GM12878 (cell line): ENCODE measurements around the gene MRTFB. TPM values are rescaled to one million over a fixed set of nuclear protein-coding genes. Genes with fewer than 3 reads are reported as not detected.

ENCODE experiments used
- ATAC-seq: fragments of 200-7000 bp; cut with Tn5 transposase; 3 replicates; pipeline ENCODE4 v1.9.1; 2020; ENCODE audit warnings: mild to moderate bottlenecking, moderate library complexity
- BruUV-seq: library from RNA; stranded (reverse); fragments of 400-500 nt; replicated peaks from 2 replicates; lab custom pipeline; 2021; lab: Mats Ljungman, UMichigan
- CTCF ChIA-PET: fragments of 300-600 bp; sonication (Branson Sonifier 250); formaldehyde crosslinking; extraction: SDS; loops from one replicate; lab custom pipeline; 2021; ENCODE audit warnings: inconsistent platforms; lab: Yijun Ruan, JAX
- POLR2A ChIA-PET: fragments of 350-600 bp; formaldehyde crosslinking; extraction: SDS; loops from one replicate; lab custom pipeline; 2021; ENCODE audit warnings: inconsistent platforms; lab: Charles Lee
- RAD21 ChIA-PET: fragments of 300-600 bp; sonication (Branson Sonifier 250); formaldehyde crosslinking; loops from one replicate; lab custom pipeline; 2023; ENCODE audit warnings: antibody characterized with exemption; ENCODE audit not compliant: unreplicated experiment; lab: Charles Lee
- SMC1A ChIA-PET: fragments of 300-600 bp; sonication (Branson Sonifier 250); formaldehyde crosslinking; loops from one replicate; lab custom pipeline; 2023; ENCODE audit not compliant: unreplicated experiment, uncharacterized antibody; lab: Charles Lee
- DNase-seq: peaks from one replicate; pipeline ENCODE4 v3.0.0-alpha.2; 2011; ENCODE audit warnings: low read depth, low spot score
- FAIRE-seq: peaks from 3 replicates; lab custom pipeline; 2011; peaks lifted over from hg19 to GRCh38; lab: Jason Lieb, UNC
- H2AFZ ChIP-seq: 2 replicates; pipeline ENCODE4 v1.6.0; 2011; ENCODE audit warnings: low read depth, low read length, control low read depth; ENCODE audit not compliant: control insufficient read depth
- H3K27ac ChIP-seq: 2 replicates; pipeline ENCODE4 v1.5.1; 2011; ENCODE audit warnings: control low read depth; ENCODE audit not compliant: control insufficient read depth, insufficient read depth
- H3K27me3 ChIP-seq, 2 experiments: replicated peaks in 1 of 2; 2 replicates each; pipeline versions ENCODE4 v1.6.0 to v1.6.1; 2011; ENCODE audit warnings: low read length in 1 of 2; ENCODE audit not compliant: control insufficient read depth in 2 of 2, insufficient read depth in 2 of 2
- H3K36me3 ChIP-seq, 2 experiments: 2 replicates each; pipeline ENCODE4 v1.5.1; 2011; ENCODE audit warnings: low read length in 1 of 2; ENCODE audit not compliant: control insufficient read depth in 2 of 2, insufficient read depth in 2 of 2
- H3K4me1 ChIP-seq: 2 replicates; pipeline ENCODE4 v1.6.1; 2011; ENCODE audit warnings: mild to moderate bottlenecking, low read length, moderate library complexity, mixed read lengths; ENCODE audit not compliant: control insufficient read depth, insufficient read depth
- H3K4me2 ChIP-seq: 2 replicates; pipeline ENCODE4 v1.6.0; 2011; ENCODE audit warnings: control low read depth; ENCODE audit not compliant: control insufficient read depth, insufficient read depth
- H3K4me3 ChIP-seq: fragments of 200-600 bp; sonication (generic); 2 replicates; pipeline ENCODE4 v1.5.1; 2016
- H3K79me2 ChIP-seq: 2 replicates; pipeline ENCODE4 v1.6.0; 2011; ENCODE audit warnings: low read length; ENCODE audit not compliant: control insufficient read depth, insufficient read depth
- H3K9ac ChIP-seq: 2 replicates; pipeline ENCODE4 v1.8.0; 2011; ENCODE audit warnings: low read length, control low read depth, mixed read lengths; ENCODE audit not compliant: control insufficient read depth, insufficient read depth
- H3K9me3 ChIP-seq: replicated peaks from 3 replicates; pipeline ENCODE4 v1.5.1; 2011; ENCODE audit warnings: mild to moderate bottlenecking, low read length; ENCODE audit not compliant: control insufficient read depth, insufficient read depth
- H4K20me1 ChIP-seq: 2 replicates; pipeline ENCODE4 v1.6.0; 2011; ENCODE audit not compliant: control insufficient read depth, insufficient read depth
- ELK1 ChIP-seq: IDR thresholded peaks from 2 replicates; pipeline ENCODE4 v1.6.1; 2012; ENCODE audit warnings: low read depth, low read length, improper control_type of control experiment
- ESRRA ChIP-seq: IDR thresholded peaks from 2 replicates; pipeline ENCODE4 v1.6.1; 2012; ENCODE audit warnings: mild to moderate bottlenecking, low read length, improper control_type of control experiment
- IKZF2 ChIP-seq, 2 experiments: fragments of 450-650 bp; IDR thresholded peaks; 2 replicates each; pipeline ENCODE4 v1.6.1; 2017; ENCODE audit warnings: mild to moderate bottlenecking in 2 of 2, moderate library complexity in 2 of 2
- MEF2B ChIP-seq: fragments of 450-650 bp; IDR thresholded peaks from 2 replicates; pipeline ENCODE4 v1.6.1; 2018; ENCODE audit warnings: mild to moderate bottlenecking, moderate library complexity; ENCODE audit not compliant: partially characterized antibody, poor library complexity, severe bottlenecking
- NFYA ChIP-seq: IDR thresholded peaks from 2 replicates; pipeline ENCODE4 v1.6.1; 2011; ENCODE audit warnings: low read depth, mild to moderate bottlenecking, low read length, improper control_type of control experiment, borderline replicate concordance
- NRF1 ChIP-seq: conservative IDR thresholded peaks from 2 replicates; pipeline ENCODE4 v1.6.1; 2011; ENCODE audit warnings: mild to moderate bottlenecking, low read depth, low read length, improper control_type of control experiment
- RELA ChIP-seq: fragments of 450-650 bp; IDR thresholded peaks from 2 replicates; pipeline ENCODE4 v1.8.0; 2014; ENCODE audit warnings: borderline replicate concordance; ENCODE audit not compliant: partially characterized antibody
- SMAD5 ChIP-seq: IDR thresholded peaks from 2 replicates; pipeline ENCODE4 v1.6.1; 2016; ENCODE audit warnings: antibody characterized with exemption, low read depth
- YY1 ChIP-seq: IDR thresholded peaks from 2 replicates; pipeline ENCODE4 v1.6.1; 2011; ENCODE audit warnings: low read depth, mild to moderate bottlenecking, low read length
- WGBS: methylation state at CpG from one replicate; pipeline ENCODE4 v1.1.6; 2016; ENCODE audit warnings: low lambda C conversion rate; ENCODE audit not compliant: insufficient replicate concordance, insufficient coverage; ENCODE audit errors: missing lambda C conversion rate; 5-methylcytosine and 5-hydroxymethylcytosine counted together
- in situ Hi-C: fragments of 300-500 bp; cut with MboI; formaldehyde crosslinking; loops from 9 replicates; pipeline ENCODE4 v1.14.3; 2018; ENCODE audit warnings: mixed read lengths
- intact Hi-C: fragments of 100-400 bp; cut with micrococcal nuclease; formaldehyde crosslinking; loops from one replicate; pipeline ENCODE4 v1.14.2; 2022; ENCODE audit not compliant: unreplicated experiment
- polyA plus RNA-seq, 11 experiments: library from polyadenylated mRNA; depleted of rRNA in 4 of 11; unstranded in 6 of 11; stranded (reverse) in 5 of 11; fragments of >200 nt; fragmentation: Nextera tagmentation in 4 of 11; fragmentation: Illumina TruSeq in 1 of 11; extraction: Ambion mirVana in 4 of 11; extraction: Trizol in 1 of 11; gene quantifications; 1 replicate in 1 of 11; 2 replicates in 10 of 11; pipeline versions ENCODE4 v1.2.1 to v1.2.3, GENCODE V29; 2011 to 2016; ENCODE audit warnings: inconsistent platforms in 2 of 11, missing spikeins in 2 of 11, low read depth in 1 of 11
- total RNA-seq, 4 experiments: library from RNA; depleted of rRNA in 3 of 4; stranded (reverse); fragments of >200 nt in 3 of 4; fragmentation: Illumina TruSeq in 1 of 4; extraction: Trizol in 1 of 4; gene quantifications; 2 replicates each; pipeline versions ENCODE4 v1.2.1 to v1.2.3, GENCODE V29; 2013 to 2021

Gene MRTFB
- total and polyA plus RNA-seq, 10 of the 15 experiments (the other 5 are each of a cell fraction or from before 2014, with no cell fraction given), result 2.1 to 14.3 (median 8.0) TPM

- ATAC-seq, result no peak
- TF ChIP-seq ESRRA (no peak), RELA (no peak), ELK1 (no peak), SMAD5 (no peak), IKZF2 (IDR thresholded peaks at IDR 0.05) (no peak), MEF2B (no peak), YY1 (no peak), NFYA (no peak), NRF1 (no peak)
- no TSS peak for BruUV-seq
Measured at GRCh38 chr16:14087181-14087580, 16.1 kb downstream of the MRTFB start.

More at GRCh38 chr16:14087181-14087580, 16.1 kb downstream of the MRTFB start:
- Histone ChIP-seq H3K79me2 (no peaks in the 10 kb centered on the region), H3K9ac (no peak overlapping the region), H3K4me3 (no peak overlapping the region), H3K27me3 (no peaks in the 10 kb centered on the region), H2AFZ (no peak overlapping the region), H3K4me2 (no peak overlapping the region), H3K4me1 (no peaks in the 10 kb centered on the region), H4K20me1 (no peaks in the 10 kb centered on the region), H3K27ac (no peak overlapping the region), H3K36me3 (peaks cover 0 to 3% of the 10 kb centered on the region in 2 experiments; a peak in 2 of 4 replicates), H3K9me3 (no peaks in the 10 kb centered on the region)
- DNase-seq, result no peak
- ChIA-PET CTCF (interaction anchor here (0.6 to 2.1 kb wide), 4 partner anchors 9 to 1738 kb away, joined by 3 to 7 read pairs (median 4); no protein-coding TSS in a partner anchor), SMC1A (interaction anchor here (1.4 to 3.2 kb wide), 2 partner anchors 9 to 12 kb away, joined by 6 to 10 read pairs; no protein-coding TSS in a partner anchor), RAD21 (no interaction called here), POLR2A (no interaction called here)
- intact Hi-C loops (no loop called here), in situ Hi-C loops (no loop called here)
- no peak for FAIRE-seq
- 100% methylated on average over 1 of the region's 1 CpG for WGBS
